Caco-2 (cell line): ENCODE data around the gene RPL18A. TPM values are rescaled to one million over a fixed set of nuclear protein-coding genes. Genes with fewer than 3 reads are reported as not detected.

Experiments used
- BruUV-seq: library from RNA; stranded (reverse); fragments of 400-500 nt; replicated peaks from 2 replicates; lab custom pipeline; 2021; lab: Mats Ljungman, UMichigan
- CTCF ChIA-PET: fragments of 300-600 bp; sonication (Branson Sonifier 250); formaldehyde crosslinking; loops from one replicate; lab custom pipeline; 2022; ENCODE audit warnings: antibody characterized with exemption; lab: Charles Lee
- POLR2A ChIA-PET: fragments of 300-600 bp; sonication (Branson Sonifier 250); formaldehyde crosslinking; loops from one replicate; lab custom pipeline; 2022; ENCODE audit warnings: antibody characterized with exemption; lab: Charles Lee
- DNase-seq, 2 experiments: peaks; one replicate each; pipeline versions ENCODE4 v3.0.0 to v3.0.0-alpha.2; 2020 to 2022
- H3K27me3 ChIP-seq: replicated peaks from 2 replicates; pipeline ENCODE4 v1.6.0; 2011; ENCODE audit warnings: low read length; ENCODE audit not compliant: control insufficient read depth, insufficient read depth
- H3K36me3 ChIP-seq: 2 replicates; pipeline ENCODE4 v1.5.1; 2011; ENCODE audit warnings: low read length; ENCODE audit not compliant: control insufficient read depth, insufficient read depth
- H3K4me1 ChIP-seq: fragments of 250-450 bp; sonication (Bioruptor Pico); 2 replicates; pipeline ENCODE4 v1.5.1; 2020; ENCODE audit warnings: mild to moderate bottlenecking
- H3K4me3 ChIP-seq: 2 replicates; pipeline ENCODE4 v1.5.1; 2011; ENCODE audit warnings: low read depth, mild to moderate bottlenecking, control low read depth, low read length
- H3K9me3 ChIP-seq: fragments of 250-450 bp; sonication (Bioruptor Pico); 2 replicates; pipeline ENCODE4 v1.5.1; 2020; ENCODE audit warnings: mild to moderate bottlenecking, moderate library complexity
- H3K27ac Mint-ChIP-seq: one replicate; pipeline ENCODE4 v1.8.0; 2022; ENCODE audit warnings: mixed read lengths; ENCODE audit not compliant: unreplicated experiment
- H3K27me3 Mint-ChIP-seq: one replicate; pipeline ENCODE4 v1.8.0; 2022; ENCODE audit warnings: mixed read lengths; ENCODE audit not compliant: insufficient read depth, unreplicated experiment
- H3K36me3 Mint-ChIP-seq: one replicate; pipeline ENCODE4 v1.8.0; 2022; ENCODE audit warnings: mild to moderate bottlenecking, mixed read lengths; ENCODE audit not compliant: insufficient read depth, unreplicated experiment
- H3K4me1 Mint-ChIP-seq: one replicate; pipeline ENCODE4 v1.8.0; 2022; ENCODE audit warnings: low read depth, mixed read lengths; ENCODE audit not compliant: unreplicated experiment
- H3K4me3 Mint-ChIP-seq: one replicate; pipeline ENCODE4 v1.8.0; 2022; ENCODE audit warnings: mild to moderate bottlenecking, moderate library complexity, mixed read lengths; ENCODE audit not compliant: unreplicated experiment
- H3K9me3 Mint-ChIP-seq: one replicate; pipeline ENCODE4 v1.8.0; 2022; ENCODE audit warnings: mixed read lengths; ENCODE audit not compliant: unreplicated experiment
- intact Hi-C: fragments of 100-400 bp; cut with micrococcal nuclease; formaldehyde crosslinking; loops from one replicate; pipeline ENCODE4 v1.10.0; 2022; ENCODE audit not compliant: unreplicated experiment
- total RNA-seq: library from RNA; stranded (reverse); gene quantifications from 2 replicates; pipeline ENCODE4 v1.2.3, GENCODE V29; 2022
- TF ChIP-seq, protein P1 (sequence below), 2 experiments: fragments of 200-600 bp in 1 of 2; IDR thresholded peaks; 1 replicate in 1 of 2; 2 replicates in 1 of 2; pipeline versions ENCODE4 v1.5.1 to v1.8.0; 2011 to 2022; ENCODE audit warnings: antibody characterized with exemption in 1 of 2, control low read depth in 1 of 2, inconsistent platforms in 1 of 2, low read depth in 1 of 2, low read length in 1 of 2, mild to moderate bottlenecking in 1 of 2, moderate library complexity in 1 of 2; ENCODE audit not compliant: insufficient read depth in 1 of 2, severe bottlenecking in 1 of 2, unreplicated experiment in 1 of 2

Gene RPL18A
- total RNA-seq, 1 experiment from 2014 or later: 1,599 TPM

DNA sequence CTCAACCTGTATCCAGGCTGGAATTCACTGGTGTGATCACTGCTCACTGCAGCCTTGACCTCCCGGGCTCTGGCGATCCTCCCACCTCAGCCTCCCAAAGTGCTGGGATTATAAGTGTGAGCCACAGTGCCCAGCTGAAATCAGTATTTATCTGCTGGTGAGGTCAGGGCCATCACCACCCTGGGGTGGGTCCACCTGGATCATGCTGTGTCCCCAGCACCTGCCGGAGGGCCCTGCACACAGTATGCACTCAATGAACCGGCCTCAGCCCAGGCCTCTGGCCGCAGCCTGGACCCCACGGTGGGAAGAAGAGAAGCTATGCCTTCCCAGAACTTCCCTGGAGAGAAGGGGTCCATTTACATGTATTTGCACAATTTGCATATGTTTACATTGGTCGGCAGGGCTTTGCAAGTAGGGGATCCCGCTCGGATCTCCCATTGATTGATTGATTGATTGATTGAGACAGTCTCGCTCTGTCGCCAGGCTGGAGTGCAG, 9.5 kb downstream of the RPL18A start:
- DNase-seq: no peak
- Histone ChIP-seq H3K27me3 (no peaks in the 10 kb centered on the region), H3K36me3 (no peaks in the 10 kb centered on the region), H3K9me3 (no peaks in the 10 kb centered on the region), H3K4me1 (peaks cover 9% of the 10 kb centered on the region), H3K4me3 (no peak overlapping the region)
- Mint-ChIP-seq H3K27me3 (no peaks in the 10 kb centered on the region), H3K4me1 (peaks cover 14% of the 10 kb centered on the region), H3K36me3 (peaks cover 30% of the 10 kb centered on the region), H3K4me3 (no peak overlapping the region), H3K9me3 (no peaks in the 10 kb centered on the region), H3K27ac (no peak overlapping the region)
- no TSS peak for BruUV-seq
- intact Hi-C loops: loop anchor here (5.0 kb wide), 1 partner anchor 128 kb away; no protein-coding TSS in a partner anchor
- TF ChIP-seq, protein P1, sequence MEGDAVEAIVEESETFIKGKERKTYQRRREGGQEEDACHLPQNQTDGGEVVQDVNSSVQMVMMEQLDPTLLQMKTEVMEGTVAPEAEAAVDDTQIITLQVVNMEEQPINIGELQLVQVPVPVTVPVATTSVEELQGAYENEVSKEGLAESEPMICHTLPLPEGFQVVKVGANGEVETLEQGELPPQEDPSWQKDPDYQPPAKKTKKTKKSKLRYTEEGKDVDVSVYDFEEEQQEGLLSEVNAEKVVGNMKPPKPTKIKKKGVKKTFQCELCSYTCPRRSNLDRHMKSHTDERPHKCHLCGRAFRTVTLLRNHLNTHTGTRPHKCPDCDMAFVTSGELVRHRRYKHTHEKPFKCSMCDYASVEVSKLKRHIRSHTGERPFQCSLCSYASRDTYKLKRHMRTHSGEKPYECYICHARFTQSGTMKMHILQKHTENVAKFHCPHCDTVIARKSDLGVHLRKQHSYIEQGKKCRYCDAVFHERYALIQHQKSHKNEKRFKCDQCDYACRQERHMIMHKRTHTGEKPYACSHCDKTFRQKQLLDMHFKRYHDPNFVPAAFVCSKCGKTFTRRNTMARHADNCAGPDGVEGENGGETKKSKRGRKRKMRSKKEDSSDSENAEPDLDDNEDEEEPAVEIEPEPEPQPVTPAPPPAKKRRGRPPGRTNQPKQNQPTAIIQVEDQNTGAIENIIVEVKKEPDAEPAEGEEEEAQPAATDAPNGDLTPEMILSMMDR (IDR thresholded peaks at IDR 0.05; ENCODE audit: insufficient read depth in 1 of 2, low read depth in 1 of 2, low read length in 1 of 2, severe bottlenecking in 1 of 2, unreplicated experiment in 1 of 2): no peak
- ChIA-PET CTCF (no interaction called here), POLR2A (no interaction called here)

DNA sequence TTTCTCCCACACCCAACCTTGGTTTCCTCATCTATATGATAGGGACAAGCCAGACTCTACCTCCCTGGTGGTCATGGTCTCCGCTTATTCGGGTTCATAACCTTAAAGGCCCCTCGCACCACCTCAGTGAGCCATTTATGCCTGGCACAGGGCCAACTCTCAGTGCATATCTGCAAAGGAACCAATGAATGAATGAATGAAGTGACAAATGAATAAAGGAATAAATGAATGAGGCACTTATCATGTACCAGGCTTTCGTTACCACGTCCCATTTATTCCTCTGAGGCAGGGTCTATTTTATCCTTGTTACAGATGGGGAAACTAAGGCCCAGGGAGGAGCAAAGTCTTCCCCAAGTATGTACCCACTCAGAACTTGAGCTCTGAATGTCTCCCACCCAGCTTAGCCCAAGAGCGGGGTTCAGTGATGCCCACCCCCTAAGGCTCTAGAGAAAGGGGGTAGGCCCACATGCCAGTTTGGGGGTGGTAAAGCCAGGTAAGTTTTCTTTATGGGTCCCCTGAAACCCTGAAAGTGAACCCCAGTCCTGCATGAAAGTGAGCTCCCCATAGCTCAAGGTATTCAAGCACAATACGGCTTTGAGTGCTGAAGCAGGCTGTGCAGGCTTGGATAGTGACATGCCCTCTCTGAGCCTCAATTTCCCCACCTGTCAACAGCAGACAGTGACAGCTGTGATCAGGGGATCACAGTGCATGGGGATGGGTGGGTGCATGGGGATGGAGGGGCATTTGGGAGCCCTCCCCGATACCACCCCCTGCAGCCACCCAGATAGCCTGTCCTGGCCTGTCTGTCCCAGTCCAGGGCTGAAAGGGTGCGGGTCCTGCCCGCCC, 11.5 kb downstream of the RPL18A start:
- no peaks in the 10 kb centered on the region for H3K9me3 Mint-ChIP-seq
- H3K4me3 Mint-ChIP-seq: no peak overlapping the region
- H3K36me3 Mint-ChIP-seq: peaks cover 9% of the 10 kb centered on the region
- TF ChIP-seq, protein P1 (IDR thresholded peaks at IDR 0.05; ENCODE audit: insufficient read depth in 1 of 2, low read depth in 1 of 2, low read length in 1 of 2, severe bottlenecking in 1 of 2, unreplicated experiment in 1 of 2): no peak
- ChIA-PET CTCF (interaction anchor here (0.6 to 1.6 kb wide), 3 partner anchors 62 to 153 kb away, joined by 3 to 8 read pairs (median 8); partner anchors contain the start of gene CCDC124), POLR2A (interaction anchor here (0.6 to 1.0 kb wide), 3 partner anchors 12 to 75 kb away, joined by 4 to 8 read pairs (median 6); no protein-coding TSS in a partner anchor)
- H3K27ac Mint-ChIP-seq: no peak overlapping the region
- no peaks in the 10 kb centered on the region for H3K4me1 ChIP-seq
- DNase-seq: no peak
- H3K4me3 ChIP-seq: no peak overlapping the region
- no peaks in the 10 kb centered on the region for H3K9me3 ChIP-seq
- BruUV-seq: no TSS peak
- H3K36me3 ChIP-seq: no peaks in the 10 kb centered on the region
- intact Hi-C loops: no loop called here
- H3K4me1 Mint-ChIP-seq: peaks cover 6% of the 10 kb centered on the region
- H3K27me3 Mint-ChIP-seq: no peaks in the 10 kb centered on the region
- no peaks in the 10 kb centered on the region for H3K27me3 ChIP-seq

DNA sequence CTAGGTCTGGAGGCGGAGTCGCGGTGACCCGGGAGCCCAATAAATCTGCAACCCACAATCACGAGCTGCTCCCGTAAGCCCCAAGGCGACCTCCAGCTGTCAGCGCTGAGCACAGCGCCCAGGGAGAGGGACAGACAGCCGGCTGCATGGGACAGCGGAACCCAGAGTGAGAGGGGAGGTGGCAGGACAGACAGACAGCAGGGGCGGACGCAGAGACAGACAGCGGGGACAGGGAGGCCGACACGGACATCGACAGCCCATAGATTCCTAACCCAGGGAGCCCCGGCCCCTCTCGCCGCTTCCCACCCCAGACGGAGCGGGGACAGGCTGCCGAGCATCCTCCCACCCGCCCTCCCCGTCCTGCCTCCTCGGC, 12.2 kb downstream of the RPL18A start, which contains the start of gene SLC5A5:
TSS of gene SLC5A5 (plus strand) at position 68 of the 373 bp plus-strand sequence. CDS start 375 bp downstream, outside the sequence.
- H3K9me3 Mint-ChIP-seq: no peaks in the 10 kb centered on the region
- ChIA-PET POLR2A (interaction anchor here (0.6 to 1.0 kb wide), 3 partner anchors 13 to 74 kb away, joined by 4 to 8 read pairs (median 6); no protein-coding TSS in a partner anchor), CTCF (interaction anchor here (0.6 to 1.6 kb wide), 3 partner anchors 61 to 152 kb away, joined by 3 to 8 read pairs (median 8); partner anchors contain the start of gene CCDC124)
- Histone ChIP-seq H3K36me3 (no peaks in the 10 kb centered on the region), H3K4me3 (no peak within 1 kb of the TSS), H3K27me3 (no peaks in the 10 kb centered on the region), H3K9me3 (no peaks in the 10 kb centered on the region), H3K4me1 (no peaks in the 10 kb centered on the region)
- TF ChIP-seq, protein P1 (IDR thresholded peaks at IDR 0.05; ENCODE audit: insufficient read depth in 1 of 2, low read depth in 1 of 2, low read length in 1 of 2, severe bottlenecking in 1 of 2, unreplicated experiment in 1 of 2): no peak
- H3K4me1 Mint-ChIP-seq: peaks cover under 1% of the 10 kb centered on the region
- H3K27ac Mint-ChIP-seq: no peak within 1 kb of the TSS
- BruUV-seq: no TSS peak
- DNase-seq: peak in 1 of 2 experiments; percentile 47
- H3K36me3 Mint-ChIP-seq: peaks cover 3% of the 10 kb centered on the region
- intact Hi-C loops: no loop called here
- no peak within 1 kb of the TSS for H3K4me3 Mint-ChIP-seq
- no peaks in the 10 kb centered on the region for H3K27me3 Mint-ChIP-seq
